Naive B cell (primary cell): ENCODE measurements around the gene ZNF610. TPM values are rescaled to one million over a fixed set of nuclear protein-coding genes. Genes with fewer than 3 reads are reported as not detected.
"Not testable (repeated sequence)": the region's sequence is repeated elsewhere in the genome, so short reads cannot be mapped to it uniquely, and the experiment has no call there.

ENCODE experiments used
- ATAC-seq, 2 donors: fragments of 150-1000 bp; cut with Tn5 transposase; 2 replicates each; pipeline ENCODE4 v1.10.0; 2021; ENCODE audit warnings: low read depth in 2 of 2, mild to moderate bottlenecking in 2 of 2, moderate library complexity in 2 of 2
- DNase-seq: peaks from one replicate; pipeline ENCODE4 v3.0.0; 2022
- H3K27ac Mint-ChIP-seq, 6 donors: one replicate each; pipeline ENCODE4 v1.8.0; 2020 to 2022; ENCODE audit warnings: mild to moderate bottlenecking in 6 of 6, mixed read lengths in 6 of 6, moderate library complexity in 5 of 6, inconsistent platforms in 2 of 6
- H3K27me3 Mint-ChIP-seq, 3 donors: one replicate each; pipeline ENCODE4 v1.8.0; 2021 to 2022; ENCODE audit warnings: mixed read lengths in 3 of 3, mild to moderate bottlenecking in 1 of 3
- H3K36me3 Mint-ChIP-seq, 2 donors: one replicate each; pipeline ENCODE4 v1.8.0; 2020 to 2022; ENCODE audit warnings: mixed read lengths in 2 of 2, inconsistent platforms in 1 of 2, mild to moderate bottlenecking in 1 of 2
- H3K4me1 Mint-ChIP-seq, 3 donors: one replicate each; pipeline ENCODE4 v1.8.0; 2020 to 2022; ENCODE audit warnings: mixed read lengths in 3 of 3, inconsistent platforms in 1 of 3, mild to moderate bottlenecking in 1 of 3, moderate library complexity in 1 of 3
- H3K4me3 Mint-ChIP-seq, 8 donors: one replicate each; pipeline ENCODE4 v1.8.0; 2020 to 2022; ENCODE audit warnings: mild to moderate bottlenecking in 8 of 8, mixed read lengths in 8 of 8, moderate library complexity in 8 of 8, inconsistent platforms in 2 of 8
- H3K9me3 Mint-ChIP-seq, 7 donors: one replicate each; pipeline ENCODE4 v1.8.0; 2020 to 2022; ENCODE audit warnings: mixed read lengths in 7 of 7, mild to moderate bottlenecking in 5 of 7, inconsistent platforms in 2 of 7, moderate library complexity in 1 of 7
- polyA plus RNA-seq, 6 donors: library from polyadenylated mRNA; unstranded; fragments of 300-500 nt; fragmentation: Illumina TruSeq; gene quantifications; one replicate each; pipeline ENCODE4 v1.2.3, GENCODE V29; 2021; ENCODE audit warnings: low read depth in 6 of 6

ZNF610 gene
- polyA plus RNA-seq, 6 donors from 2014 or later = 1.4 to 10.7 (median 3.3) TPM

DNA sequence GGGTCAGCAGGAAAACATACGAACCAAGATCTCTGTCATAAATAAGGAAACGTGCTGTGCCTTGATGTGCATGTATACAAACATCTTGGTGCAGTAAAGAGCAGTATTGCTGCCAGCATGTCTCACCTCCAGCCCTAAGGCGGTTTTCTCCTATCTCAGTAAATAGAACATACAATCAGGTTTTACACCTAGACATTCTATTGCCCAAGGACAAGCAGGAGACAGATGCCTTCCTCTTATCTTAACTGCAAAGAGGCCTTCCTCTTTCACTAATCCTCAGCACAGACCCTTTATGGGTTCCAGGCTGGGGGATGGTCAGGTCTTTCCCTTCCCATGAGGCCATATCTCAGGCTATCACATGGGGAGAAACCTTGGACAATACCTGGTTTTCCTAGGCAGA, 3.0 kb downstream of the ZNF610 start:
- DNase-seq, ATAC-seq, H3K27me3 Mint-ChIP-seq: not testable (repeated sequence)
- H3K9me3 Mint-ChIP-seq = peaks cover 5 to 36% (median 8%) of the 10 kb centered on the region in 7 donors
- peaks cover 0 to 21% of the 10 kb centered on the region in 2 donors for H3K36me3 Mint-ChIP-seq
- H3K4me3 Mint-ChIP-seq = peak overlapping the region in 2 of 8 donors; percentile 58 to 71
- H3K4me1 Mint-ChIP-seq = peaks cover 16 to 24% (median 16%) of the 10 kb centered on the region in 3 donors
- peak overlapping the region in 1 of 6 donors; percentile 86 for H3K27ac Mint-ChIP-seq

DNA sequence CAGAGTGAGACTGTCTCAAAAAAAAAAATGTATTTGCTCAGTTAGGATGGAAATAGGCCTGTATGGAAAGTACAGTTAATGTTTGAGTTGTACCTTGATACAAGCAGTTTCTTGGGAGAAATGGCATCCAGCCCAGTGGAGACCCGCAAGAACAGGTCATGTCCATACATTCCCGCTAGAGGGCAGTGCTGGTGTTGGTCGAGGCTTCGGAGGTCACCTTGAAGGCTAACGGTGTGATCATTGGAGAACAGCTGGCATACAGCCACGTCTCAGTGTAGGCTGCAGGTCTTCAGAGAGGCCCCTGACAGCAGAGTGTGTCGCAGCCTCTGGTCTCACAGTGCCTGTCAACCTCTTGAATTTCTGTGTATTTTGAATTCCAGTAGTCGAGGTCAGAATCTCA, 7.5 kb downstream of the ZNF610 start:
- H3K4me1 Mint-ChIP-seq = peaks cover 0 to 5% (median 0%) of the 10 kb centered on the region in 3 donors
- H3K27me3 Mint-ChIP-seq = no peaks in the 10 kb centered on the region
- DNase-seq (peak; percentile 25), ATAC-seq (peak; percentile 68 to 79)
- H3K36me3 Mint-ChIP-seq = peaks cover 4 to 11% of the 10 kb centered on the region in 2 donors
- H3K27ac Mint-ChIP-seq = no peak overlapping the region
- peaks cover 0 to 23% (median 5%) of the 10 kb centered on the region in 7 donors for H3K9me3 Mint-ChIP-seq
- no peak overlapping the region for H3K4me3 Mint-ChIP-seq

DNA sequence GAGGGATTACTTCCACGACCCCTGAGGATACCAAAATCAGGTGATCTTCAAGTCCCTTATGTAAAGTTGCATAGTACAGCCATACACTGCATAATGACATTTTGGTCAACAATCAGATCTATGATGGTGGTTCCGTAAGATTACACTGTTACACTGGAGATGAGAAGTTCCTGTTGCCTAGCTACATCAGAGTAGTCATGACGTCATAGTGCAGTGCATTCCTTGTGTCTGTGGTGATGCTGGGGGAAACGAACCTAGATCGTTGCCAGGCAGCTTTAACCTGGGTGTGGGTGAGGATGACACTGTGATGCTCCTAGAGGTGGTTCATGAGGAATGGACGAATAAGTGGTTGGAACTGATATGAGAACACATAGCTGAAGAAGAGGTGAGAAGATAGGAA, 9.1 kb downstream of the ZNF610 start:
- no peak for ATAC-seq
- Mint-ChIP-seq H3K4me3 (no peak overlapping the region), H3K4me1 (peaks cover 0 to 5% (median 0%) of the 10 kb centered on the region in 3 donors), H3K9me3 (peaks cover 2 to 27% (median 6%) of the 10 kb centered on the region in 7 donors), H3K27me3 (no peaks in the 10 kb centered on the region), H3K36me3 (peaks cover 12 to 22% of the 10 kb centered on the region in 2 donors), H3K27ac (no peak overlapping the region)
- DNase-seq = no peak

DNA sequence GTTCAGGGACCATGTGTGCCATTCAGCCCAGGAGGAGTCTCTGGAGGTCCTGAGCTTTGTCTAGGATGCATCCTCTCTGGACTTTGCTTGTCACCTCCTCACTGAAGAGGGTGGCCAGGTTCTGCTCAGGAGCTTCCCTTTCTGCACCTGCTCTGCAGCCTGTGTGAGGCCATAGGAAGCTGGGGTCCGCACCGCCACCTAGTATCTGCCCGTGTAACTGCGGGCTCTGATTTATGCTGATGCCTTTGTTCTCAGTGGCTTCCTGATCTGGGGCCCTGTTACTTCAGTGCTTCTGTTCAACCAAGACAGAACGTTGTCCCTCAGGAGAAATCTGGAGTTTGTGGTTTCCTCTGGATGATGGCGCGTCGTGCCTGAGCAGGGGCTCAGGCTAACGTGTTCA, 15.5 kb downstream of the ZNF610 start:
- H3K4me3 Mint-ChIP-seq = no peak overlapping the region
- DNase-seq = no peak
- ATAC-seq = no peak
- H3K9me3 Mint-ChIP-seq = peaks cover 7 to 56% (median 31%) of the 10 kb centered on the region in 7 donors
- H3K4me1 Mint-ChIP-seq = no peaks in the 10 kb centered on the region
- H3K27me3 Mint-ChIP-seq = no peaks in the 10 kb centered on the region
- no peak overlapping the region for H3K27ac Mint-ChIP-seq
- H3K36me3 Mint-ChIP-seq = peaks cover 54 to 56% of the 10 kb centered on the region in 2 donors

DNA sequence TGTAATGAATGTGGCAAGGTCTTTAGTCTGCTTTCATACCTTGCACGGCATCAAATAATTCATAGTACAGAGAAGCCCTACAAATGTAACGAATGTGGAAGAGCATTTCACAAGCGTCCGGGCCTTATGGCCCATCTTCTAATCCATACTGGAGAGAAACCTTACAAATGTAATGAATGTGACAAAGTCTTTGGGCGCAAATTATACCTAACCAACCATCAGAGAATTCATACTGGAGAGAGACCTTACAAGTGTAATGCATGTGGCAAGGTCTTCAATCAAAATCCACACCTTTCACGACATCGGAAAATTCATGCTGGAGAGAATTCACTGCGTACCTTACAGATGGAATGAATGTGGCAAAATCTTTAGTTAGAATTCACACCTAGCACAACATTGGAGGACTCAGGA, 30.4 kb downstream of the ZNF610 start:
- no peak for DNase-seq
- no peak for ATAC-seq
- Mint-ChIP-seq H3K27me3 (no peaks in the 10 kb centered on the region), H3K4me1 (peaks cover 12 to 16% (median 14%) of the 10 kb centered on the region in 3 donors), H3K27ac (no peak overlapping the region), H3K36me3 (peaks cover 32 to 36% of the 10 kb centered on the region in 2 donors), H3K9me3 (peaks cover 16 to 81% (median 72%) of the 10 kb centered on the region in 7 donors), H3K4me3 (peak overlapping the region in 1 of 8 donors; percentile 75)

DNA sequence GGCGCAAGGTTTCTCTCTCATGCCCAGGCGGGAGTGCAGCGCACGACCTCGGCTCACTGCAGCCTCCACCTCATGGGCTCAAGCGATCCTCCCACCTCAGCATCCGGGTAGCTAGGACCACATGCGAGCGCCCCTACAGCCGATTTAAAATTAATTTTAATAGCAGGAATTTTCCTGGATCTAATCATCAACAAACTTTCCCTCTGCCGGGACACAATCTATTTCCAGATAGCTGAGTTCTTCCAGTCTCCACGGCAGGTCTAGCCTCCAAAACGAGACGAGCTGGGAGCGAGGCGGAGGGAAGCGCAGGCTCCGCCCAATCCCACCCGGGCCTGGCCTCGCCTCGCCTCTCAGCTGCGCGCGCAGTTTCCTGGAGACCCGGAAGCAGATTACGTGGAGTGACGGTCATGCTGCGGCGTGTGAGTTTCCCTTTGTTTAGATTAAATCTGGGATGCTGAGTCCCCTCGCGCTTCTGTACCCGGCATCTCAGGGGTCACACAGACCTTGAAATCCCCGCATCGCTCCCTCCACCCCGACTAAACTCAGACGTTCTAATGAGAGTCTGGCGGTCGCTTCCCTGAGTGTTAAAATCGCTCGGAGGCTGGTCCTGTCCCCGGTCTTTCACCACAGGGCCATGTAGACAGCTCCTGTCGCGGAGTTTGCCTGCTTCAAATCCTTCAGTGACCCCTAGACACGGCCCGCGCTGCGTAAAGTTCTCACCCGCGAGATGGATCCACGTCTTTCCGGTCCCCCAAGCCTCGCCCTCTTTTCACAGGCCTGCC, 33.7 kb downstream of the ZNF610 start, which contains the start of gene ZNF880:
ZNF880 (plus strand) TSS at position 365 of the 782 bp plus-strand sequence; CDS start at position 408, 43 bp downstream.
- DNase-seq (peak; percentile 86), ATAC-seq (peak; percentile 95)
- no peaks in the 10 kb centered on the region for H3K27me3 Mint-ChIP-seq
- H3K4me3 Mint-ChIP-seq = peak within 1 kb of the TSS; percentile 93 to 99 (median 97)
- peaks cover 12 to 18% (median 14%) of the 10 kb centered on the region in 3 donors for H3K4me1 Mint-ChIP-seq
- peaks cover 10 to 76% (median 65%) of the 10 kb centered on the region in 7 donors for H3K9me3 Mint-ChIP-seq
- peaks cover 42 to 43% of the 10 kb centered on the region in 2 donors for H3K36me3 Mint-ChIP-seq
- peak within 1 kb of the TSS; percentile 98 to 100 (median 99) for H3K27ac Mint-ChIP-seq

DNA sequence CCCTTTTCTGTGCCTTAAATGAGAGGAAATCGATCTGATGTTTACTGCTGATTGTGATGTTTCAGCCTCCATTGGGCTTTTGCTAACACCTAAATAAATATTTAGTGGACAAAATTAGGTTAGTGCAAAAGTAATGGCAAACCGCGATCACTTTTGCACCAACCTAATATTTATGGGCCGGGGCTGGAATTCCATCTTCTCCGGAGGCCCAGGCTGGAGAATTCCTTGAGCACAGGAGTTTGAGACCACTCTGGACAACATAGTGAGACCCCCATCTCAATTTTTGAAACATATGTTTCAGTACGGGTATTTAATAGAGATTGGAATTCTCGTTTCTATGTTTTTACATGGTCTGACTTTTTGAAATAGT, 34.3 kb downstream of the ZNF610 start:
- no peak for ATAC-seq
- no peaks in the 10 kb centered on the region for H3K27me3 Mint-ChIP-seq
- H3K4me3 Mint-ChIP-seq = peak overlapping the region; percentile 93 to 99 (median 97)
- peak overlapping the region; percentile 98 to 100 (median 99) for H3K27ac Mint-ChIP-seq
- H3K4me1 Mint-ChIP-seq = peaks cover 14 to 18% (median 14%) of the 10 kb centered on the region in 3 donors
- peaks cover 46% of the 10 kb centered on the region in 2 donors for H3K36me3 Mint-ChIP-seq
- no peak for DNase-seq
- H3K9me3 Mint-ChIP-seq = peaks cover 9 to 75% (median 63%) of the 10 kb centered on the region in 7 donors

DNA sequence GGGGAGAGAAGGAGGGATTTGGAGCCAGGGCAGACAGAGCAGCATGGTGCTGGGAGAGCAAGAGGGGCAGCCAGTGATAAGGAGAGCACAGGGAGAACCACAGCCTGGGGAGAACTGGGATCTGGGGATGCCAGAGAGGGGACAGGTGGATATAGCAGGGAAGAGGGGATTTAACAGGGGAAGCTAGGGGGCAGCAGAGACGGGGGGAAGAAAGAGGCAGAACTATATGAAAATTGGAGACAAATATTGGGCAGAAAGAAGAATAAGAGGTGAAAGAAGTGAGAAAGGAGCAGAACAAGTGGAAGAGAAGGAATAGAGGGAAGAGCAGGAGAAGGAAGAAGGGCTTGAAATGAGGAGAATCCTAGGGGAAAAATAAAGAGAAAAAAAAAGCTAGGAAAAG, 55.1 kb downstream of the ZNF610 start:
- DNase-seq (no peak), ATAC-seq (no peak)
- no peak overlapping the region for H3K27ac Mint-ChIP-seq
- no peaks in the 10 kb centered on the region for H3K4me1 Mint-ChIP-seq
- H3K4me3 Mint-ChIP-seq = peak overlapping the region in 1 of 8 donors; percentile 72
- H3K9me3 Mint-ChIP-seq = peaks cover 23 to 94% (median 69%) of the 10 kb centered on the region in 7 donors
- H3K36me3 Mint-ChIP-seq = peaks cover 39 to 60% of the 10 kb centered on the region in 2 donors
- H3K27me3 Mint-ChIP-seq = no peaks in the 10 kb centered on the region

DNA sequence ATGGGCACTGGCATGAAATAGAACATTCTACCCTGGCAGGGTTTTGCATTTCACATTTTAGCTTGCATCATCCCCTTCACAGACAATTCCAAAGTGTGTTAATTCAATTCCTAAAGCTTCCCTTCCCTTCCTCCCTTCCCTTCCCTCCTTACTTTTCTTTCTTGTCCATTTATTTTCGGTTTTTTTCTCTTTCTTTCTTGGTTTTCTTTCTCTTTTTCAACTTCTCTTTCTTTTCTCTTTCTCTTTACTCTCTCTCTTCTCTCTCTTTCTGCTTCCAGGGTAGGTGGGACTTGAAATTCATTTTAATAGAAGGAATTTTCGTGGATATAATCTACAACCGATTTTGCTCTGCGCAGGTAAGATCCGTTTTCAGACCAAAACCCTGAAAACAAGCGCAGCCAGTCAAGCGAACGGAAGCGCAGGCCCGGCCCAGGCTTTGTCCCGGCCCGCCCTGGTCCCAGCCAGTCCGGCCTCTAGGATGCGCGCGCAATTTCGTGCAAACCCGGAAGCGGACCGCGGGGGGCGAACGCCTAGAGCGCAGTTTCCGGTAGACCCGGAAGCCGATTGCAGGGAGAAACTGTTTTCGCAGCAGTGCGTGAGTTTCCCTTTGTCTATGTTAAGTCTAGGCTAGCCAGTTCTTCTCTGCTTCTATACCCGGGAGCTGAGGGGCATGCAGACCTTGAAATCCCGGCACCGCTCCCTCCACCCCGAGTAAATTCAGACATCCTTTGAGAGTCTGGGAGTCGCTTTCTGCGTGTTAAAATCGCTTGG, 61.5 kb downstream of the ZNF610 start, which contains the start of gene ZNF528:
ZNF528 (plus strand) TSS at position 540 of the 771 bp plus-strand sequence. CDS start 4,165 bp downstream, outside the sequence.
- H3K4me1 Mint-ChIP-seq = peaks cover 16 to 26% (median 20%) of the 10 kb centered on the region in 3 donors
- DNase-seq = peak; percentile 90
- peak; percentile 99 for ATAC-seq
- H3K27me3 Mint-ChIP-seq = no peaks in the 10 kb centered on the region
- H3K4me3 Mint-ChIP-seq = peak within 1 kb of the TSS; percentile 90 to 100 (median 96)
- peak within 1 kb of the TSS; percentile 91 to 100 (median 95) for H3K27ac Mint-ChIP-seq
- H3K36me3 Mint-ChIP-seq = peaks cover 57 to 71% of the 10 kb centered on the region in 2 donors
- H3K9me3 Mint-ChIP-seq = peaks cover 20 to 74% (median 51%) of the 10 kb centered on the region in 7 donors

DNA sequence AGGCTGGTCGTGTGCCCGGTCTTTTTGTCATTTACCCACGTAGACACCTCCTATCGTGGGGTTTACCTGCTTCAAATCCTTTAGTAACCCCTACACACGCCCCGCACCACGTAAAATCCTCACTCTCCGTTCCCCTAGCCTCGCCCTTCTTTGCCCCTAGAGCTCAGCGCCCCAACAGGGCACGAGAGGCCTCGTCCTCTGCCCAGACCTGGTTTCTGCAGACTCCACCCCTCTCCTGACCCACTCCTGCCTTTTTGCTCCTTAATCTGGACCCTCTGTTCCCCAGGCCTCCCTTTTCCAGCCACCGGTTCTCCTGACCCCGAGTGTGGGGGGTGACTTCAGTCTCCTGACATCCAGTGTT, 62.0 kb downstream of the ZNF610 start:
- ATAC-seq = peak; percentile 22 to 54
- DNase-seq = no peak
- Mint-ChIP-seq H3K4me1 (peaks cover 16 to 26% (median 20%) of the 10 kb centered on the region in 3 donors), H3K27me3 (no peaks in the 10 kb centered on the region), H3K4me3 (peak overlapping the region; percentile 90 to 100 (median 96)), H3K27ac (peak overlapping the region; percentile 87 to 100 (median 94)), H3K9me3 (peaks cover 19 to 73% (median 47%) of the 10 kb centered on the region in 7 donors), H3K36me3 (peaks cover 58 to 70% of the 10 kb centered on the region in 2 donors)

DNA sequence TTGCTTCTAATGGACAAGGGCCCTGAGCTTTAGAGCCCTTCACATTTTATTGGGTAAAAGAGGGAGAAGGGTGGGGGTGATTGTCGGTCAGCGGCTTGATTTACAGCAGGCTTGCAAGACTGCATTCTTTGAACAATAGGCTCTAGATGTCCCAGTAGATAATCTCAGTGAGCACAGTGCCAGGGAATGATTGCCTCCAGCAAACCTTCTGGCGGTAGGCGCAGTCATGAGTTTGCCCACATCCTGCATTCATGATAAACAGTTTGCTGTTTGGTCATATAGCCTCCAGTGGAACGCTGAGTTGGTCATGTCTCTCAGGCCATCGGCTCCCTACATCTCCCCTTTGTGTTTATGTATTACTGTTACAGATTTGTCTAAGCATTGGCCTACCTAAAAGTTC, 74.2 kb downstream of the ZNF610 start:
- DNase-seq (no peak), ATAC-seq (no peak)
- Mint-ChIP-seq H3K27ac (no peak overlapping the region), H3K4me1 (no peaks in the 10 kb centered on the region), H3K9me3 (peaks cover 4 to 94% (median 78%) of the 10 kb centered on the region in 7 donors), H3K27me3 (no peaks in the 10 kb centered on the region), H3K4me3 (no peak overlapping the region), H3K36me3 (peaks cover 79 to 86% of the 10 kb centered on the region in 2 donors)

DNA sequence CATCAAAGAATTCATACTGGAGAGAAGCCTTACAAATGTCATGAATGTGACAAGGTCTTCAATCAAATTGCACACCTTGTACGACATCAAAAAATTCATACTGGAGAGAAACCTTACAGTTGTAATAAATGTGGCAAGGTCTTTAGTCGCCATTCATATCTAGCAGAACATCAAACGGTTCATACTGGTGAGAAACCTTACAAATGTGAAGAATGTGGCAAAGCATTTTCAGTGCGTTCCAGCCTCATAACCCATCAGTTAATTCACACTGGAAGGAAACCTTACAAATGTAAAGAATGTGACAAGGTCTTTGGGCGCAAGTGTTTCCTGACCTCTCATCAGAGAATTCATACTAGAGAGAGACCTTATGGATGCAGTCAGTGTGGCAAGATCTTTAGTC, 79.7 kb downstream of the ZNF610 start:
- H3K4me3 Mint-ChIP-seq = no peak overlapping the region
- peaks cover 38 to 58% of the 10 kb centered on the region in 2 donors for H3K36me3 Mint-ChIP-seq
- no peak for ATAC-seq
- H3K27me3 Mint-ChIP-seq = no peaks in the 10 kb centered on the region
- no peak overlapping the region for H3K27ac Mint-ChIP-seq
- DNase-seq = no peak
- peaks cover 7 to 94% (median 81%) of the 10 kb centered on the region in 7 donors for H3K9me3 Mint-ChIP-seq
- no peaks in the 10 kb centered on the region for H3K4me1 Mint-ChIP-seq
